Amniotic stem cell (primary cell): ENCODE results near the gene DPYSL3.
"Not testable (repeated sequence)": the region's sequence is repeated elsewhere in the genome, so short reads cannot be mapped to it uniquely, and the experiment has no call there.

Experiments used
- DNase-seq: peaks from one replicate; lab custom pipeline; 2025; lab: John Stamatoyannopoulos, UW

Gene DPYSL3

GRCh38 chr5:147369742-147370374 is 140.0 kb downstream of the DPYSL3 start:
- no peak for DNase-seq

GRCh38 chr5:147367381-147367780 is 142.5 kb downstream of the DPYSL3 start:
- not testable (repeated sequence) for DNase-seq

GRCh38 chr5:147361441-147362175 is 148.3 kb downstream of the DPYSL3 start:
- no peak for DNase-seq

- no peak for DNase-seq
Observed at GRCh38 chr5:147360816-147361215, 149.1 kb downstream of the DPYSL3 start.

DNA sequence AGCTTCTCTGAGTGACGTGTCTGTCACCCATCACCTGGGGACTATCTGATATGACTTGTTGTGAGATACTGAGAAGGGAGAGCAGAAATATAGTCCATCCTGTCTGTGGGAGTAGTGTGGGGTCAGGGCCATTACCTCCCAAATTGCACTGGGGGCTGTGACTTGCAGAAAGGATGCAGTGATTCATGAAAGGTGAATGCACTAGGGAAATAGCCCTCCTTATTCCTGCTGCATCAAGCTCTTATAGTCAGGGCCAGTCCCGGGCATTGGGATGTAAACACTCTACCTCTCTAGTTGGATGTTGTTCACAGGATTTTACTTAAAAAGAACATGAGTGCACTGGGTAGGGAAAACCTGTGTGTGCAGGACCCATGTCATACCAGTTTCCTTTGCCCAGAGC is 150.3 kb downstream of the DPYSL3 start:
- DNase-seq, result no peak

DNA sequence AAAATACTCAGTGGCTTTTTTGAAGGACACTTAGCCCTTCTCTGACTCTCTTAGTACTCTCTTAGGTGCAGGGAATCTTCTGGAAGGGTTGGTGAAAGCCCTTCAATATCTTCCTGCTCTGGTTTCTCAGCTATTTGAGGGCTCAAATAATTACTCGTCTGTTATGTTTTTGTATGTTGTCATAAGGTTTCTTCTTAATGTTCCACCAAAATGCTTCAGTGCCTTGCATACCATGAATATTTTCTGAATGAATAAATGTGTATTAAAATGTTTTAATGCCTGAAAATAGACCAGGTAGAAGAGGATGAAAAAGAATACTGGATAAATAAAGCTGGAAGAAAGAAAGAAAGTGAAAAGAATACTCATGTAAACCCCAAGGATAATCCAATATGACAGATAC is 150.8 kb downstream of the DPYSL3 start:
- no peak for DNase-seq

DNA sequence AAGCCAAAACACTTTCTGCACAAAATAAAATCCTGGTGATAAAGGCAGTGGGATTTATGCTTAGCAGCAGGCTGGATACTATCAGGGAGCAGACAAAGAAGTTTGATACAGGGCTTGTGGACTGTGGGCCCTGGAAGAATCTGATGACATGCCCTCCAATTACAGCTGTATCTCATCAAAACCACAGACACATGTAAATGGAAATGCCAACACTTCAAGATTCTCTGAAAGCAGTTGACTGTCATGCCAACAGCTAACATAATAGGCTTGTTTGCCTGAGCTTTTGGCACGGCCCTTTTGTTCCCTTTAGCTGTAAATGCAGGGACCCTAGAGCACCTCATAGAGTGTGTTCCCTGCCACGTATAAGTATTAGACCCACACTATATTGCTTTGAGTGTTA is 160.6 kb downstream of the DPYSL3 start:
- no peak for DNase-seq

DNA sequence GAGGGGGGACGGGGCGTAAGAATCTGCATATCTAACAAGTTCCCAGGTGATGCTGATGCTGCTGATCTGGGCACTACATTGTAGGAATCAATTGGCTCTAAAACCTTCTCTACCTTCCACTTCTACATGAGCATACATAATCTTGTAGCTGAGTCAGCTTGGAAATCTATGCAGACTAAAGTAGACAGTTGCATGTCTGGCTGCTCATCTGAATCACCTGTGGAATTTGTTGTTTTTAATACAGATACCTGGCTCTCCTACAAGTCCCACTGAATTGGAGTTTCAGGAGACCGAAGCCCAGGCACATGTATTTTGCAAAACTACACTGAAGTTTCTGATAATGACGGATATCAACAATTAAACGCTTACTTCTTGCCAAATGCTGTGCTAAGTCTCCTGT is 161.4 kb downstream of the DPYSL3 start:
- DNase-seq, result no peak

DNA sequence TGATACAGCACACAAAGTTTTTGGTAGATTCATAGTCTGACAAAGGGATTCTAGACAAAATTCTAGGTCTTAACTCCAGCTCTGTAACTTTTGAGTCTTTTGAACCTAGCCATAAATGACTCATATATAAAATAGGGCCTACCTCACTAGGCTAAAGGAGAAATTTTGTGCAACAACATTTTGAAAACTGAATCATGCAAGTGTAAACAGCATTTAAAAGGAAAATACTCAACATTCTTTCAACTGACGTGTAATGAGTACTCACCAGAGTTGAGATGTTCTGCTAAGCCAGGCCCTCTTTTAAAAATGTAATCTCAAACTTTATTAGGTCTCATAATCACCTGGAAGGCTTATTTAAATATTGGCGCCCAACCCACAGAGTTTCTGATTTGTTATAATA is 161.8 kb downstream of the DPYSL3 start:
- DNase-seq, result no peak

- no peak for DNase-seq
Observed at GRCh38 chr5:147346006-147346561, 163.8 kb downstream of the DPYSL3 start.

DNA sequence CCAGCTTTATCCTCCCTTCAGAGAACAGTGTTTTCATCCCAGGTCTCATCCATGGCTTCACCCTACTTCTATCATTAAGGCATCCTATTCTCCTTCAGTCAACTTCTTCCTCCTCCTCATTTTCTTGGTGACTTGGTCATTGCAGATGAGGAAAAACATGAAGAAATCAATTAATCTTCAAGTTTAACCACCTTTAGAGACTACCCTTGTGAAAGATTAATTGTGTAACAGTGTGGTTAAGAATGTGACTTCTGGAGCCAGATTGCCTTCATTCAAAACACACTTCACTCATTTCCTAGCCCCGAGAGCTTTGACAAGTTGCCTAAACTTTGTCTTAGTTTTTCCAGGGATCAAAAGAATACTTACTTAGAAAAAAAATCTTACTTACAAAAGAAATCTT is 165.0 kb downstream of the DPYSL3 start:
- no peak for DNase-seq

DNA sequence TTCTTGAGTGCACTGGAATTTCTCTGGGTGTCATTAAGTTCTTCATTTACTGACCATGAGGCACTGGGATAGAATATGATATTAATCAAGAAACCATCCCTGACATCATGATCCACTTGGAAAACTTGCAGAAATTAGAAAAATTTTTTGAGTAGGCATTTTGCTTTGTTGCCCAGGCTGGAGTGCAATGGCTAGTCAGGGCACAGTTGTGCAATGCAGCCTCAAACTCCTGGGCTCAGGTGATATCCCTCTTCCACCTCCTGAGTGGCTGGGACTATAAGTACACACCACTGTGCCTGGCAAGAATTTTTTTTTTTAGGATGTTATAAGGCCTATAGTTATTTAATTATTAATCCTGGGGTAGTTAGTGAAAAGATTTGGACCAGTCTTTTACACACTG is 168.5 kb downstream of the DPYSL3 start:
- no peak for DNase-seq

- no peak for DNase-seq
Observed at GRCh38 chr5:147340941-147341340, 168.9 kb downstream of the DPYSL3 start.
